ENCODE measurements around the gene ELOVL5. TPM values are rescaled to one million over a fixed set of nuclear protein-coding genes. Genes with fewer than 3 reads are reported as not detected.

ELOVL5 gene
- total RNA-seq, 2 experiments from 2014 or later, result 88.3 to 92.7 TPM

DNA sequence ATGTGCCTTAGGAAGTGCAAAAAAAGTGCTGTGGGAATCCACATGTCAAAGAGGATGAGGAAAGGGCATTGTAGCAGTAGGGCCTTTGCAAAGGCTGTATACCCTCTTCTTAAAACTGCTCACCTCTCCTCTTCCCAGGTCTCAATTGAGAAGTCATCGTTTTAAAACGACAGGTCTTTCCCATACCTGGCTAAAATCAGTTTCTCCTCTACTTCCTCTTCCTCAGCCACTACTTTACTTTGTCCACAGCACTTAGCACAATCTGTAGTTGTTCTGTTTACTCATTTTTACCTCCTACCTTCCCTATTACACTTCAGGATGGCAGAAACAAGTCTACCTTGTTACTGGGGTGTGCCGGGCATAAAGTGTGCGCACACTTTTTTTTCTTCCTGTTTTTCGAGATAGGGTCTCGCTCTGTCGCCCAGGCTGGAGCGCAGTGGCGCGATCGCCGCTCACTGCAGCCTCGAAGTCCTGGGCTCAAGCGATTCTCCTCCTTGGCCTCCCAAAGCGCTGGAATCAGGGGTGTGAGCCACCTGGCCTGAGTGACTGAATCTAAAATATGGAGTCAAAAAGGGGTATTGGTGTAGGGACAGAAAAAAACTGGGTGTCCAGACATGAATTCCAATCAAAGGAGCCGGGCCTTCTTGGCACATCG lies 9.8 kb upstream of the ELOVL5 start:
- DNase-seq (peak; percentile 7), ATAC-seq (no peak)
- Mint-ChIP-seq H3K27ac (peak overlapping the region; percentile 99), H3K4me1 (ENCODE audit: low read depth) (peaks cover 45% of the 10 kb centered on the region), H3K36me3 (ENCODE audit: low read depth) (peaks cover 4% of the 10 kb centered on the region), H3K9me3 (peaks cover 2% of the 10 kb centered on the region), H3K27me3 (no peaks in the 10 kb centered on the region), H3K4me3 (peak overlapping the region; percentile 91)
- intact Hi-C loops (cut with micrococcal nuclease), result no loop called here
- TF ChIP-seq, protein P1, sequence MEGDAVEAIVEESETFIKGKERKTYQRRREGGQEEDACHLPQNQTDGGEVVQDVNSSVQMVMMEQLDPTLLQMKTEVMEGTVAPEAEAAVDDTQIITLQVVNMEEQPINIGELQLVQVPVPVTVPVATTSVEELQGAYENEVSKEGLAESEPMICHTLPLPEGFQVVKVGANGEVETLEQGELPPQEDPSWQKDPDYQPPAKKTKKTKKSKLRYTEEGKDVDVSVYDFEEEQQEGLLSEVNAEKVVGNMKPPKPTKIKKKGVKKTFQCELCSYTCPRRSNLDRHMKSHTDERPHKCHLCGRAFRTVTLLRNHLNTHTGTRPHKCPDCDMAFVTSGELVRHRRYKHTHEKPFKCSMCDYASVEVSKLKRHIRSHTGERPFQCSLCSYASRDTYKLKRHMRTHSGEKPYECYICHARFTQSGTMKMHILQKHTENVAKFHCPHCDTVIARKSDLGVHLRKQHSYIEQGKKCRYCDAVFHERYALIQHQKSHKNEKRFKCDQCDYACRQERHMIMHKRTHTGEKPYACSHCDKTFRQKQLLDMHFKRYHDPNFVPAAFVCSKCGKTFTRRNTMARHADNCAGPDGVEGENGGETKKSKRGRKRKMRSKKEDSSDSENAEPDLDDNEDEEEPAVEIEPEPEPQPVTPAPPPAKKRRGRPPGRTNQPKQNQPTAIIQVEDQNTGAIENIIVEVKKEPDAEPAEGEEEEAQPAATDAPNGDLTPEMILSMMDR (IDR thresholded peaks at IDR 0.05), result no peak
- ChIA-PET CTCF (interaction anchor here (1.0 to 1.6 kb wide), 2 partner anchors 10 to 17 kb away, joined by 3 to 6 read pairs; partner anchors contain the start of gene ELOVL5), POLR2A (interaction anchor here (1.2 to 2.4 kb wide), 3 partner anchors 9 to 293 kb away, joined by 3 to 21 read pairs (median 4); partner anchors contain the start of gene ELOVL5)

DNA sequence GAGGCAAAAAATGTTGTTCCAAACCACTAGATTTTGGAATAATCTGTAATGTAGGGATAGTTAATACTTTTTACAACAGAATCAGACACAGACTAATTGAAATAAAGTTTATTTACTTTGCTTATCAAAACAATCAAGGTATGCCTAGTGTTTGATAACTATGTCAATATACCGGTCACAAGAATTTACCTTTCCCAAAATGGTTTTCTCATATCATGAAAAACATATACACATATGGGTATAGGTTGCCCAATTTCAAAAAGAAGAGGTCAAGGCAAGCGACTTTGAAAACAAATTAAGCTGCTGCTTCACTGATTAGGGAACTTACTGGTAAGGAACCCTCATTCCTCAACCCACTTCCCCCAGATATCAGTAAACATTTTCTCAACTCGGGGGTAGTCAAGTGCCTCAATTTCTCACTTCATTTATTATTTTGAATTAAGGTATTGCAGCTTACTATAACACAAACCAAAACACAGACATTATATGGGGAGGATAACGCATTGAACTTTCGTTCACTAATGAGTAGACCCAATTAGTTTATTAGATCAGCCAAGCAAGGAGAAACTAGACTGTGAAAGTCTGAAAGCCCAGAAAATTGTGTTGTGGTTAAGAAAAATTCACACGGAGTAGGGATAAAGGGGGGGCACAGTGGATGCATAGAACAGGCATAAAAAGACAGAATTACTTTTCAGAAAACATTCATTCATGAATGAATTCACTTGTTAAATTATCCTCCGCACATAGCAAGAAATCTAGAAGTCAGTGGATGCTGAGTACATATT lies 9.0 kb upstream of the ELOVL5 start:
- ChIA-PET CTCF (interaction anchor here (1.0 kb wide), 1 partner anchor 16 kb away, joined by 3 read pairs; no protein-coding TSS in a partner anchor), POLR2A (interaction anchor here (0.6 kb wide), 1 partner anchor 13 kb away, joined by 3 read pairs; no protein-coding TSS in a partner anchor)
- Mint-ChIP-seq H3K4me3 (peak overlapping the region; percentile 91), H3K9me3 (peaks cover 2% of the 10 kb centered on the region), H3K36me3 (ENCODE audit: low read depth) (peaks cover 4% of the 10 kb centered on the region), H3K27me3 (no peaks in the 10 kb centered on the region), H3K4me1 (ENCODE audit: low read depth) (peaks cover 45% of the 10 kb centered on the region), H3K27ac (peak overlapping the region; percentile 52)
- ATAC-seq (no peak), DNase-seq (no peak)
- TF ChIP-seq, protein P1 (IDR thresholded peaks at IDR 0.05), result no peak
- intact Hi-C loops (cut with micrococcal nuclease), result no loop called here

DNA sequence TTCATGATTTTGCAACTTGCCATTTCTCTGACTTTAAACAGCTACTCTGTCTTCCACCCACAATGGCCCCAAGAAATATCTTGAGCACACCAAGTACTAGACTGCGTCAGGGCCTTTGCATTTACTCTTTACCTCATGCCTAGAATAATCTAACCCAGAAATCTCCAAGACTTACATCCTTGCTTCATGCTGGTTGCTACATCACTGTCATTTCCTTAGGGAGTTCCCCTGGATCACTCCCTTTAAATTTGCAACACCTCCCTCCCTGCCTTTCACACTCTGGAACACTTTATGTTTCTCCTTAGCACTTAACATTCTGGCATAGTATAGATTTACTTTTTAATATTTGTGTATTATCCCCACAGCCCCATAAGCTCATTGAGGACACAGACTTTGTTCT lies 4.9 kb upstream of the ELOVL5 start:
- no peaks in the 10 kb centered on the region for H3K9me3 Mint-ChIP-seq
- no peak overlapping the region for H3K4me3 Mint-ChIP-seq
- ATAC-seq (no peak), DNase-seq (no peak)
- peaks cover 17% of the 10 kb centered on the region for H3K4me1 Mint-ChIP-seq (ENCODE audit: low read depth)
- H3K27ac Mint-ChIP-seq, result no peak overlapping the region
- H3K36me3 Mint-ChIP-seq (ENCODE audit: low read depth), result no peaks in the 10 kb centered on the region
- H3K27me3 Mint-ChIP-seq, result no peaks in the 10 kb centered on the region
- TF ChIP-seq, protein P1 (IDR thresholded peaks at IDR 0.05), result no peak
- intact Hi-C loops (cut with micrococcal nuclease), result no loop called here
- POLR2A ChIA-PET, result no interaction called here
- CTCF ChIA-PET, result interaction anchor here (1.2 kb wide), 1 partner anchor 151 kb away, joined by 3 read pairs; no protein-coding TSS in a partner anchor

DNA sequence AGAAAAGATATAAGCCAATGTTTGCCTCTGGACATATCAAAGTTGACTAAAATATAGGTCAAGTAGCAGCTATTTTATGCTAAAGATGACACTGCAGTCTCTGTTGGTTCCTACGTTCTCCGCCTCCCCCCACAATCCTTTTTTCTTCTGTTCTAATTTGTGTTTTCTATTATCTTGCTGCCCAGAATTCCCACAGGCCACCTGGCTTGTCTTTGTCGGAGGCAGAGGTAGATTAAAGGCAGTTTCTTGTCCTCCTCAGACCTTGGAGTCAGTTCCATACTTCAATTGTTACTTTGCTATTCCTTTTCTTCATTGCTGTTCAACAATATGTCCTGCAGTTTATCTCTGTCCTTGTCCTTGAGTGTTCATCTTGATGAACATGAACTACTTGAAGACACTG lies 3.6 kb upstream of the ELOVL5 start:
- TF ChIP-seq, protein P1 (IDR thresholded peaks at IDR 0.05), result no peak
- Mint-ChIP-seq H3K36me3 (ENCODE audit: low read depth) (no peaks in the 10 kb centered on the region), H3K4me1 (ENCODE audit: low read depth) (peaks cover 6% of the 10 kb centered on the region), H3K9me3 (no peaks in the 10 kb centered on the region), H3K27ac (no peak overlapping the region), H3K27me3 (no peaks in the 10 kb centered on the region), H3K4me3 (no peak overlapping the region)
- intact Hi-C loops (cut with micrococcal nuclease), result no loop called here
- ATAC-seq (no peak), DNase-seq (no peak)
- ChIA-PET CTCF (interaction anchor here (0.8 to 1.0 kb wide), 2 partner anchors 42 to 61 kb away, joined by 3 read pairs; no protein-coding TSS in a partner anchor), POLR2A (interaction anchor here (1.3 kb wide), 1 partner anchor 9 kb away, joined by 3 read pairs; no protein-coding TSS in a partner anchor)
